Neural cell (in vitro differentiated cells): ENCODE results near the gene AKAP3. TPM values are rescaled to one million over a fixed set of nuclear protein-coding genes. Genes with fewer than 3 reads are reported as not detected.

Source experiments
- H2AFZ ChIP-seq: fragments of 200-600, 300-800 bp; sonication (generic), shearing (Covaris generic); 2 replicates; pipeline ENCODE4 v1.6.0; 2014; ENCODE audit warnings: low read depth, mild to moderate bottlenecking, antibody characterized with exemption, low read length, moderate library complexity
- H3F3A ChIP-seq: fragments of 200-600 bp; shearing (Covaris generic); 2 replicates; pipeline ENCODE4 v1.6.1; 2016; ENCODE audit warnings: mild to moderate bottlenecking, moderate library complexity, mixed read lengths, antibody characterized with exemption, low read length; ENCODE audit not compliant: insufficient read depth, poor library complexity, severe bottlenecking
- H3K27ac ChIP-seq: fragments of 200-600, 300-800 bp; sonication (generic), shearing (Covaris generic); 2 replicates; pipeline ENCODE4 v1.5.1; 2014; ENCODE audit warnings: mild to moderate bottlenecking, low read length, moderate library complexity
- H3K27me3 ChIP-seq: fragments of 300-800, 200-600 bp; sonication (generic), shearing (Covaris generic); 2 replicates; pipeline ENCODE4 v1.6.0; 2014; ENCODE audit warnings: mild to moderate bottlenecking, low read depth, low read length, moderate library complexity; ENCODE audit not compliant: insufficient read depth
- H3K36me3 ChIP-seq: fragments of 300-800, 200-600 bp; sonication (generic), shearing (Covaris generic); 2 replicates; pipeline ENCODE4 v1.5.1; 2014; ENCODE audit warnings: mild to moderate bottlenecking, antibody characterized with exemption, low read length, moderate library complexity; ENCODE audit not compliant: insufficient read depth
- H3K4me2 ChIP-seq: fragments of 300-800, 200-600 bp; sonication (generic), shearing (Covaris generic); 2 replicates; pipeline ENCODE4 v1.6.0; 2014; ENCODE audit warnings: mild to moderate bottlenecking, low read length
- H3K4me3 ChIP-seq: fragments of 300-800, 200-600 bp; sonication (generic), shearing (Covaris generic); 2 replicates; pipeline ENCODE4 v1.5.1; 2014; ENCODE audit warnings: mild to moderate bottlenecking, low read length, moderate library complexity
- H3K79me2 ChIP-seq: fragments of 200-600 bp; shearing (Covaris generic); replicated peaks from 2 replicates; pipeline ENCODE4 v1.6.0; 2014; ENCODE audit warnings: mild to moderate bottlenecking, low read length, moderate library complexity; ENCODE audit not compliant: insufficient read depth
- H3K9ac ChIP-seq: fragments of 300-800, 200-600 bp; sonication (generic), shearing (Covaris generic); 2 replicates; pipeline ENCODE4 v1.6.1; 2016; ENCODE audit warnings: mild to moderate bottlenecking, low read length, mixed read lengths
- H3K9me2 ChIP-seq: fragments of 200-600 bp; shearing (Covaris generic); 2 replicates; pipeline ENCODE4 v1.6.1; 2016; ENCODE audit warnings: mild to moderate bottlenecking, low read length, mixed read lengths; ENCODE audit not compliant: insufficient read depth
- H3K9me3 ChIP-seq: fragments of 200-600, 300-800 bp; sonication (generic), shearing (Covaris generic); 2 replicates; pipeline ENCODE4 v1.6.1; 2016; ENCODE audit warnings: mild to moderate bottlenecking, mixed run types, low read length, moderate library complexity, mixed read lengths
- H4K20me1 ChIP-seq: fragments of 200-600 bp; shearing (Covaris generic); 2 replicates; pipeline ENCODE4 v1.6.1; 2016; ENCODE audit warnings: mild to moderate bottlenecking, mixed run types; ENCODE audit not compliant: insufficient read depth
- EP300 ChIP-seq: fragments of 450-650 bp; conservative IDR thresholded peaks from 2 replicates; pipeline ENCODE4 v1.6.1; 2014; ENCODE audit warnings: antibody characterized with exemption, mild to moderate bottlenecking, moderate library complexity; ENCODE audit not compliant: poor library complexity, severe bottlenecking
- EZH2 ChIP-seq: fragments of 200-600, 300-800 bp; shearing (Covaris generic), sonication (generic); IDR thresholded peaks from 2 replicates; pipeline ENCODE4 v1.6.1; 2014; ENCODE audit warnings: antibody characterized with exemption, low read length, borderline replicate concordance, mild to moderate bottlenecking; ENCODE audit not compliant: insufficient read depth, poor library complexity, severe bottlenecking
- MXI1 ChIP-seq: fragments of 450-650 bp; conservative IDR thresholded peaks from 2 replicates; pipeline ENCODE4 v1.6.1; 2014; ENCODE audit warnings: antibody characterized with exemption, mild to moderate bottlenecking; ENCODE audit not compliant: poor library complexity, severe bottlenecking
- POLR2AphosphoS5 ChIP-seq: IDR thresholded peaks from 2 replicates; pipeline ENCODE4 v1.6.1; 2012
- RAD21 ChIP-seq: fragments of 450-650 bp; conservative IDR thresholded peaks from 2 replicates; pipeline ENCODE4 v1.6.1; 2014; ENCODE audit warnings: antibody characterized with exemption, mild to moderate bottlenecking, moderate library complexity
- SMC3 ChIP-seq: fragments of 450-650 bp; conservative IDR thresholded peaks from 2 replicates; pipeline ENCODE4 v1.6.1; 2014; ENCODE audit warnings: antibody characterized with exemption, mild to moderate bottlenecking, moderate library complexity; ENCODE audit not compliant: poor library complexity
- TAF1 ChIP-seq: IDR thresholded peaks from 2 replicates; pipeline ENCODE4 v1.6.1; 2012; ENCODE audit warnings: low read depth
- polyA plus RNA-seq: library from polyadenylated mRNA; depleted of rRNA; stranded (reverse); fragments of >200 nt; gene quantifications from 2 replicates; pipeline ENCODE4 v1.2.3, GENCODE V29; 2014
- TF ChIP-seq, protein P1 (sequence below): IDR thresholded peaks from 2 replicates; pipeline ENCODE4 v1.6.1; 2012; ENCODE audit warnings: borderline replicate concordance
- TF ChIP-seq, protein P2 (sequence below): fragments of 450-650 bp; IDR thresholded peaks from 2 replicates; pipeline ENCODE4 v1.5.1; 2014; ENCODE audit warnings: antibody characterized with exemption, mild to moderate bottlenecking, moderate library complexity; ENCODE audit not compliant: poor library complexity, severe bottlenecking

AKAP3 gene
- polyA plus RNA-seq, 1 donor from 2014 or later = 0.46 TPM

DNA sequence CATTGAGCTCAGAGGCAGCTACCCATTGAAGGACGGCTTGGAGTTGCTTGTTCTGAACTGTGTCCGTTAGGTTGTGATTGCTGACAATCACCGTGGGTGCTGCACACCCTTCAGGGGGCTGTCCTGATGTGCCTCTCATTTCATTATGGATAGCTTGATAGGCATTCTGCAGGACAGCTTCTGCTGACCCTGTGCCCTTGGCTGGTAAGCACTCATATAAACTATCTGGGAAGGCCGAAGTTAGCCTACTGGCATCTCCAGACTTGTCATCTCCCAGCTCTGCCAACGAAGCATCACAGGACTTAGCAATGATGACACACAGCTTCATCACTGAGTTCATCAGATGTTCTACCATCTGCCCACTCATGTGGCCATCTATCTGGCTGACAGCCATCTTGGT lies 22.3 kb downstream of the AKAP3 start:
- no peak overlapping the region for H2AFZ ChIP-seq
- no peaks in the 10 kb centered on the region for H3K9me3 ChIP-seq
- H3K4me3 ChIP-seq = no peak overlapping the region

DNA sequence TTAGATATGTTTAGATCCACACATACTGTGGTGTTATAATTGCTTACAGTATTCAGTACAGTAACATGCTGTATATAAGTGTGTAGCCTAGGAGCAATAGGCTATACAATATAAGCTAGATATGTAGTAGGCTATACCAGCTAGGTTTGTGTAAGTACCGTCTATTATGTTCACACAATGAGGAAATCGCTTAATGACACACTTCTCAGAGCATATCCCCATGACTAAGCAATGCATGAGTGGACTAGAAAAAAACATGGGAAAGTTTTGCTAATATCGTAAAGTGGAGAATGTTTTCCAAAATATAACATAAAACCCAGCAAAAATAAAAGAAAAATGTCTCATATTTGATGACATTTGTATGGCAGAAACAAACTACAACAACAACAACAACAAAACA lies 27.3 kb downstream of the AKAP3 start:
- no peaks in the 10 kb centered on the region for H3K9me2 ChIP-seq
- H3K79me2 ChIP-seq = no peaks in the 10 kb centered on the region
- no peaks in the 10 kb centered on the region for H3K36me3 ChIP-seq
- H3F3A ChIP-seq = no peaks in the 10 kb centered on the region
- H3K27ac ChIP-seq = no peak overlapping the region
- no peaks in the 10 kb centered on the region for H3K9me3 ChIP-seq
- no peak overlapping the region for H2AFZ ChIP-seq
- H3K27me3 ChIP-seq = no peaks in the 10 kb centered on the region
- no peak overlapping the region for H3K4me3 ChIP-seq
- no peak for TF ChIP-seq EZH2
- no peaks in the 10 kb centered on the region for H4K20me1 ChIP-seq
- H3K4me2 ChIP-seq = no peak overlapping the region
- H3K9ac ChIP-seq = no peak overlapping the region

More for the DNA sequence above, 22.3 kb downstream of the AKAP3 start:
- H3K27me3 ChIP-seq = no peaks in the 10 kb centered on the region
- no peaks in the 10 kb centered on the region for H3K79me2 ChIP-seq
- no peak overlapping the region for H3K4me2 ChIP-seq
- TF ChIP-seq EZH2 = no peak
- TF ChIP-seq, protein P1, sequence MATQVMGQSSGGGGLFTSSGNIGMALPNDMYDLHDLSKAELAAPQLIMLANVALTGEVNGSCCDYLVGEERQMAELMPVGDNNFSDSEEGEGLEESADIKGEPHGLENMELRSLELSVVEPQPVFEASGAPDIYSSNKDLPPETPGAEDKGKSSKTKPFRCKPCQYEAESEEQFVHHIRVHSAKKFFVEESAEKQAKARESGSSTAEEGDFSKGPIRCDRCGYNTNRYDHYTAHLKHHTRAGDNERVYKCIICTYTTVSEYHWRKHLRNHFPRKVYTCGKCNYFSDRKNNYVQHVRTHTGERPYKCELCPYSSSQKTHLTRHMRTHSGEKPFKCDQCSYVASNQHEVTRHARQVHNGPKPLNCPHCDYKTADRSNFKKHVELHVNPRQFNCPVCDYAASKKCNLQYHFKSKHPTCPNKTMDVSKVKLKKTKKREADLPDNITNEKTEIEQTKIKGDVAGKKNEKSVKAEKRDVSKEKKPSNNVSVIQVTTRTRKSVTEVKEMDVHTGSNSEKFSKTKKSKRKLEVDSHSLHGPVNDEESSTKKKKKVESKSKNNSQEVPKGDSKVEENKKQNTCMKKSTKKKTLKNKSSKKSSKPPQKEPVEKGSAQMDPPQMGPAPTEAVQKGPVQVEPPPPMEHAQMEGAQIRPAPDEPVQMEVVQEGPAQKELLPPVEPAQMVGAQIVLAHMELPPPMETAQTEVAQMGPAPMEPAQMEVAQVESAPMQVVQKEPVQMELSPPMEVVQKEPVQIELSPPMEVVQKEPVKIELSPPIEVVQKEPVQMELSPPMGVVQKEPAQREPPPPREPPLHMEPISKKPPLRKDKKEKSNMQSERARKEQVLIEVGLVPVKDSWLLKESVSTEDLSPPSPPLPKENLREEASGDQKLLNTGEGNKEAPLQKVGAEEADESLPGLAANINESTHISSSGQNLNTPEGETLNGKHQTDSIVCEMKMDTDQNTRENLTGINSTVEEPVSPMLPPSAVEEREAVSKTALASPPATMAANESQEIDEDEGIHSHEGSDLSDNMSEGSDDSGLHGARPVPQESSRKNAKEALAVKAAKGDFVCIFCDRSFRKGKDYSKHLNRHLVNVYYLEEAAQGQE = no peak
- TF ChIP-seq MXI1 = no peak
- TF ChIP-seq SMC3 = no peak
- TF ChIP-seq EP300 = no peak
- TF ChIP-seq TAF1 = no peak
- no peak for TF ChIP-seq POLR2AphosphoS5
- no peak for TF ChIP-seq RAD21
- TF ChIP-seq, protein P2, sequence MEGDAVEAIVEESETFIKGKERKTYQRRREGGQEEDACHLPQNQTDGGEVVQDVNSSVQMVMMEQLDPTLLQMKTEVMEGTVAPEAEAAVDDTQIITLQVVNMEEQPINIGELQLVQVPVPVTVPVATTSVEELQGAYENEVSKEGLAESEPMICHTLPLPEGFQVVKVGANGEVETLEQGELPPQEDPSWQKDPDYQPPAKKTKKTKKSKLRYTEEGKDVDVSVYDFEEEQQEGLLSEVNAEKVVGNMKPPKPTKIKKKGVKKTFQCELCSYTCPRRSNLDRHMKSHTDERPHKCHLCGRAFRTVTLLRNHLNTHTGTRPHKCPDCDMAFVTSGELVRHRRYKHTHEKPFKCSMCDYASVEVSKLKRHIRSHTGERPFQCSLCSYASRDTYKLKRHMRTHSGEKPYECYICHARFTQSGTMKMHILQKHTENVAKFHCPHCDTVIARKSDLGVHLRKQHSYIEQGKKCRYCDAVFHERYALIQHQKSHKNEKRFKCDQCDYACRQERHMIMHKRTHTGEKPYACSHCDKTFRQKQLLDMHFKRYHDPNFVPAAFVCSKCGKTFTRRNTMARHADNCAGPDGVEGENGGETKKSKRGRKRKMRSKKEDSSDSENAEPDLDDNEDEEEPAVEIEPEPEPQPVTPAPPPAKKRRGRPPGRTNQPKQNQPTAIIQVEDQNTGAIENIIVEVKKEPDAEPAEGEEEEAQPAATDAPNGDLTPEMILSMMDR = no peak
- H3K27ac ChIP-seq = no peak overlapping the region
- H3K9ac ChIP-seq = no peak overlapping the region
- H3F3A ChIP-seq = no peaks in the 10 kb centered on the region
- H3K36me3 ChIP-seq = no peaks in the 10 kb centered on the region
- no peaks in the 10 kb centered on the region for H3K9me2 ChIP-seq
- no peaks in the 10 kb centered on the region for H4K20me1 ChIP-seq

DNA sequence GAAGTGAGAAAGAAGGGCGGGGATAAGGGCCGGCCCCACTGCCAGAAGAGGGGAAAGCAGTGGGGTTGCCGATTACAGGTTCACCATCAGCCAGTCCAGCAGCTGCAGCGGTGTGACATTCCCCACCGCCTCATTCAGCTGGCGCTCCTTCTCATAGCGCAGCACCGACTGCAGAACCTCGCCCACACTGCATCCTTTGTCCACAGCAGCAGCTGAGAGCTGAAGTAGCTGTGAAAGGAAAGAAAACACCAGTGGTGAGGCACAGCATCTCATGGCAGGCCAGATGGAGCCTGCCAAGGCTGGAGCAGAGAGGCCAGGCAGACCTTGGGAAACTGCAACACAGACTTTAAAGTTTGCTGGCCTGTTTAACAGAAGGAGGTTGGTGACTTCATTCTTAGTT lies 33.2 kb downstream of the AKAP3 start:
- no peak for TF ChIP-seq SMC3
- no peak for TF ChIP-seq EP300
- TF ChIP-seq EZH2 = no peak
- TF ChIP-seq MXI1 = no peak
- TF ChIP-seq TAF1 = no peak
- no peak for TF ChIP-seq RAD21
- TF ChIP-seq, protein P2 = no peak
- TF ChIP-seq, protein P1 = no peak
- no peak for TF ChIP-seq POLR2AphosphoS5
- Histone ChIP-seq H4K20me1 (no peaks in the 10 kb centered on the region), H3K4me3 (no peak overlapping the region), H3K9ac (no peak overlapping the region), H2AFZ (no peak overlapping the region), H3K36me3 (no peaks in the 10 kb centered on the region), H3K27me3 (no peaks in the 10 kb centered on the region), H3K27ac (no peak overlapping the region), H3K4me2 (no peak overlapping the region), H3K79me2 (no peaks in the 10 kb centered on the region), H3K9me2 (no peaks in the 10 kb centered on the region), H3K9me3 (no peaks in the 10 kb centered on the region), H3F3A (no peaks in the 10 kb centered on the region)
